IMR-90 (cell line): Measurements from ENCODE around the gene FEN1. TPM values are rescaled to one million over a fixed set of nuclear protein-coding genes. Genes with fewer than 3 reads are reported as not detected.

Experiments
- ATAC-seq: fragments of 200-7000 bp; cut with Tn5 transposase; 2 replicates; pipeline ENCODE4 v1.9.1; 2020; ENCODE audit warnings: low read depth, mild to moderate bottlenecking, moderate library complexity
- BruUV-seq: library from RNA; stranded (reverse); fragments of 400-500 nt; replicated peaks from 2 replicates; lab custom pipeline; 2021; lab: Mats Ljungman, UMichigan
- CTCF ChIA-PET: fragments of 300-600 bp; formaldehyde crosslinking; extraction: SDS; loops from one replicate; lab custom pipeline; 2021; ENCODE audit warnings: antibody characterized with exemption; lab: Yijun Ruan, JAX
- POLR2A ChIA-PET: fragments of 300-600 bp; sonication (Branson Sonifier 250); formaldehyde crosslinking; loops from one replicate; lab custom pipeline; 2022; ENCODE audit warnings: antibody characterized with exemption; ENCODE audit not compliant: unreplicated experiment; lab: Charles Lee
- DNase-seq: peaks from one replicate; pipeline ENCODE4 v3.0.0; 2013
- H2AFZ ChIP-seq: replicated peaks from 2 replicates; pipeline ENCODE3; 2013; ENCODE audit warnings: low read length, mild to moderate bottlenecking; ENCODE audit not compliant: poor library complexity
- H2AK5ac ChIP-seq: 2 replicates; pipeline ENCODE4 v1.6.1; 2013; ENCODE audit warnings: low read depth, low read length, inconsistent platforms
- H2AK9ac ChIP-seq: replicated peaks from 2 replicates; pipeline ENCODE3; 2013; ENCODE audit warnings: mild to moderate bottlenecking, low read depth, low read length, moderate library complexity; ENCODE audit not compliant: poor library complexity
- H2BK120ac ChIP-seq: 2 replicates; pipeline ENCODE4 v1.6.1; 2013; ENCODE audit warnings: low read depth, low read length, inconsistent platforms
- H2BK15ac ChIP-seq: 3 replicates; pipeline ENCODE4 v1.6.1; 2013; ENCODE audit warnings: low read depth, low read length, inconsistent platforms
- H2BK20ac ChIP-seq: 2 replicates; pipeline ENCODE4 v1.6.1; 2013; ENCODE audit warnings: low read depth, mild to moderate bottlenecking, inconsistent platforms, low read length, moderate library complexity
- H2BK5ac ChIP-seq: 2 replicates; pipeline ENCODE4 v1.6.1; 2013; ENCODE audit warnings: mild to moderate bottlenecking, low read depth, low read length, inconsistent platforms; ENCODE audit not compliant: poor library complexity, severe bottlenecking
- H3K14ac ChIP-seq: replicated peaks from 2 replicates; pipeline ENCODE4 v1.6.1; 2013; ENCODE audit warnings: low read depth, low read length, inconsistent platforms
- H3K18ac ChIP-seq: 2 replicates; pipeline ENCODE4 v1.6.1; 2013; ENCODE audit warnings: low read depth, low read length, control low read depth
- H3K23ac ChIP-seq: 2 replicates; pipeline ENCODE4 v1.6.1; 2013; ENCODE audit warnings: low read depth, low read length, inconsistent platforms
- H3K27ac ChIP-seq: 2 replicates; pipeline ENCODE4 v1.5.1; 2013; ENCODE audit warnings: mild to moderate bottlenecking, control low read depth, low read length; ENCODE audit not compliant: insufficient read depth
- H3K27me3 ChIP-seq: 2 replicates; pipeline ENCODE4 v1.6.1; 2013; ENCODE audit warnings: low read length; ENCODE audit not compliant: control insufficient read depth, insufficient read depth
- H3K36me3 ChIP-seq: 2 replicates; pipeline ENCODE4 v1.6.1; 2013; ENCODE audit warnings: low read length, mixed read lengths; ENCODE audit not compliant: control insufficient read depth, insufficient read depth
- H3K4ac ChIP-seq: 2 replicates; pipeline ENCODE4 v1.6.1; 2013; ENCODE audit warnings: low read depth, low read length, inconsistent platforms
- H3K4me1 ChIP-seq: 2 replicates; pipeline ENCODE4 v1.6.1; 2013; ENCODE audit warnings: low read length, mixed read lengths; ENCODE audit not compliant: control insufficient read depth, insufficient read depth
- H3K4me2 ChIP-seq: 2 replicates; pipeline ENCODE4 v1.6.1; 2013; ENCODE audit warnings: low read depth, mild to moderate bottlenecking, control low read depth, low read length, moderate library complexity
- H3K4me3 ChIP-seq: 2 replicates; pipeline ENCODE4 v1.5.1; 2013; ENCODE audit warnings: low read depth, mild to moderate bottlenecking, control low read depth, low read length, moderate library complexity; ENCODE audit not compliant: insufficient read depth
- H3K56ac ChIP-seq: 2 replicates; pipeline ENCODE4 v1.6.1; 2013; ENCODE audit warnings: low read length, inconsistent platforms; ENCODE audit not compliant: insufficient read depth; ENCODE audit errors: extremely low read depth
- H3K79me1 ChIP-seq, 2 experiments: 2 replicates each; pipeline ENCODE4 v1.6.1; 2013; ENCODE audit warnings: low read length in 2 of 2, inconsistent platforms in 1 of 2, low read depth in 1 of 2
- H3K9ac ChIP-seq: 2 replicates; pipeline ENCODE4 v1.6.1; 2013; ENCODE audit warnings: low read depth, low read length, control low read depth
- H3K9me1 ChIP-seq: 2 replicates; pipeline ENCODE4 v1.6.1; 2013; ENCODE audit warnings: low read length, inconsistent platforms; ENCODE audit not compliant: insufficient read depth
- H3K9me3 ChIP-seq: 2 replicates; pipeline ENCODE4 v1.6.1; 2013; ENCODE audit warnings: low read length; ENCODE audit not compliant: control insufficient read depth, insufficient read depth
- H4K20me1 ChIP-seq: 2 replicates; pipeline ENCODE4 v1.6.1; 2013; ENCODE audit warnings: low read length, inconsistent platforms; ENCODE audit not compliant: insufficient read depth
- H4K5ac ChIP-seq: 2 replicates; pipeline ENCODE4 v1.6.1; 2013; ENCODE audit warnings: mild to moderate bottlenecking, low read depth, low read length, control low read depth
- H4K8ac ChIP-seq, 2 experiments: 2 replicates each; pipeline ENCODE4 v1.6.1; 2013; ENCODE audit warnings: low read depth in 2 of 2, low read length in 2 of 2, control low read depth in 1 of 2, inconsistent platforms in 1 of 2
- H4K91ac ChIP-seq: 2 replicates; pipeline ENCODE4 v1.6.1; 2013; ENCODE audit warnings: low read depth, low read length, inconsistent platforms; ENCODE audit not compliant: insufficient read depth
- CEBPB ChIP-seq: IDR thresholded peaks from 2 replicates; pipeline ENCODE4 v1.6.1; 2012; ENCODE audit warnings: low read depth, low read length, improper control_type of control experiment
- MXI1 ChIP-seq: IDR thresholded peaks from 2 replicates; pipeline ENCODE4 v1.6.1; 2012; ENCODE audit warnings: low read depth, mild to moderate bottlenecking, low read length, moderate library complexity, borderline replicate concordance
- WGBS, 2 experiments: methylation state at CpG; one replicate each; pipeline versions ENCODE4 v1.1.5 to v1.1.7; 2013; ENCODE audit warnings: missing lambda C conversion rate in 2 of 2; ENCODE audit not compliant: insufficient read length in 1 of 2; ENCODE audit errors: extremely low coverage in 2 of 2; 5-methylcytosine and 5-hydroxymethylcytosine counted together
- dilution Hi-C: fragments of 300-500 bp; cut with HindIII; formaldehyde crosslinking; loops from one replicate; pipeline ENCODE4 v1.14.3; 2018; ENCODE audit warnings: low sequenced_read_pairs; ENCODE audit not compliant: unreplicated experiment
- in situ Hi-C: fragments of 300-500 bp; cut with MboI; formaldehyde crosslinking; loops from 3 replicates; pipeline ENCODE4 v1.14.3; 2019; ENCODE audit warnings: low sequenced_read_pairs, inconsistent platforms, mixed read lengths
- intact Hi-C: fragments of 100-400 bp; cut with micrococcal nuclease; formaldehyde crosslinking; loops from 2 replicates; pipeline ENCODE4 v1.10.0; 2022
- polyA plus RNA-seq, 3 experiments: library from polyadenylated mRNA; depleted of rRNA; stranded (reverse); fragments of >200 nt; gene quantifications; 2 replicates each; pipeline ENCODE4 v1.2.3, GENCODE V29; 2012; ENCODE audit warnings: low replicate concordance in 1 of 3
- total RNA-seq: library from RNA; depleted of rRNA; stranded (reverse); fragments of >200 nt; gene quantifications from 2 replicates; pipeline ENCODE4 v1.2.3, GENCODE V29; 2012

Gene FEN1
- total and polyA plus RNA-seq, 2 of the 4 experiments (the other 2 are of a cell fraction): 23.0 to 41.9 TPM

DNA sequence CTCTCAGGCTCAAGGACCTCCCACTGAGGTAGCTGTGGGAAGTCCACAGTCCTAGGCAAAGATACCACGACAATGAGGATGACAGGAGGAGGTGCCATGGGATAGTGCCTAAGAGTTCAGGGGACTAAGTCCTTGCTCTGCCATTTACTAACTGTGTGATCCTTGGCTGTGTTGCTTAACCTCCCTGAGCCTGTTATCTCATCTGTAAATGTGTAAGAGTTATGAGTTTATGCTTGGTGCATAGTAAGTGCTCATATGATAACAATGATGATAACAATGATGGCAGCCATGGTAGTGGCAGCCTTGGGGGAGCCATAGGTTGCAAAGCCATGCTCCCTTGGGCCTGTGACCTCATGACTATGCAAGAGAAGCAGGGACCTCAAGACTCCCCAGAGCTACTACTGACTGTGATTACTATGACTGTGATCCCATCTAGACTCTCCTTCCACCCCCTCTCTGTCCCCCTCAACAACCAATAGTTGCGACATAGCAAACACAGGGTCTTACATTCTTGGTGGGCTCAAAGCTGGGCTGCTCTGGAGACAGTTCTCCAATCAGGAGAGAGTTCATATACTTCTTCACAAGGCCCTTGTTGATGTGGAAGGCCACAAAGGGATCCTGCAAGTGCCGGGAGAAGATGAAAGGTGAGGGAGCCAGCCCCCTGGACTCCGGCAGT lies 20.2 kb downstream of the FEN1 start:
- Histone ChIP-seq H3K9me1 (peaks cover 14% of the 10 kb centered on the region), H3K9me3 (no peaks in the 10 kb centered on the region), H3K4me2 (no peak overlapping the region), H2BK20ac (no peak overlapping the region), H3K56ac (no peak overlapping the region), H3K9ac (no peak overlapping the region), H2BK120ac (no peak overlapping the region), H4K5ac (no peak overlapping the region), H4K20me1 (no peaks in the 10 kb centered on the region; the same call in 1 of the 2 replicates), H2AFZ (no peak overlapping the region), H3K36me3 (peaks cover 42% of the 10 kb centered on the region), H2BK5ac (no peak overlapping the region), H3K4ac (no peak overlapping the region), H3K4me3 (no peak overlapping the region), H2BK15ac (no peak overlapping the region), H2AK9ac (no peak overlapping the region), H3K18ac (no peak overlapping the region), H3K4me1 (peaks cover 3% of the 10 kb centered on the region; the same call in 1 of the 2 replicates), H3K79me1 (peaks cover 7 to 40% of the 10 kb centered on the region in 2 experiments; a peak in 3 of 4 replicates), H2AK5ac (no peak overlapping the region), H3K27ac (no peak overlapping the region), H3K23ac (no peak overlapping the region), H3K14ac (no peak overlapping the region), H4K91ac (no peak overlapping the region), H3K27me3 (no peaks in the 10 kb centered on the region), H4K8ac (no peak overlapping the region)
- in situ Hi-C loops (no loop called here), dilution Hi-C loops (no loop called here), intact Hi-C loops (no loop called here)
- BruUV-seq: no TSS peak
- TF ChIP-seq MXI1: no peak
- TF ChIP-seq CEBPB: peak; percentile 75
- no peak for DNase-seq
- ChIA-PET POLR2A (no interaction called here), CTCF (no interaction called here)
- ATAC-seq: no peak
- 93% methylated on average over 3 of the region's 4 CpGs; no CpG with 5 or more reads in 1 of the 2 experiments for WGBS, 2 experiments
